ENCODE results near the gene ZSCAN5A.

The ZSCAN5A gene

GRCh38 chr19:56191115-56191514, 123.5 kb downstream of the ZSCAN5A start:
- no peaks in the 10 kb centered on the region for H3K79me2 ChIP-seq (ENCODE audit: insufficient read depth, low read length)
- TF ChIP-seq, protein P1, sequence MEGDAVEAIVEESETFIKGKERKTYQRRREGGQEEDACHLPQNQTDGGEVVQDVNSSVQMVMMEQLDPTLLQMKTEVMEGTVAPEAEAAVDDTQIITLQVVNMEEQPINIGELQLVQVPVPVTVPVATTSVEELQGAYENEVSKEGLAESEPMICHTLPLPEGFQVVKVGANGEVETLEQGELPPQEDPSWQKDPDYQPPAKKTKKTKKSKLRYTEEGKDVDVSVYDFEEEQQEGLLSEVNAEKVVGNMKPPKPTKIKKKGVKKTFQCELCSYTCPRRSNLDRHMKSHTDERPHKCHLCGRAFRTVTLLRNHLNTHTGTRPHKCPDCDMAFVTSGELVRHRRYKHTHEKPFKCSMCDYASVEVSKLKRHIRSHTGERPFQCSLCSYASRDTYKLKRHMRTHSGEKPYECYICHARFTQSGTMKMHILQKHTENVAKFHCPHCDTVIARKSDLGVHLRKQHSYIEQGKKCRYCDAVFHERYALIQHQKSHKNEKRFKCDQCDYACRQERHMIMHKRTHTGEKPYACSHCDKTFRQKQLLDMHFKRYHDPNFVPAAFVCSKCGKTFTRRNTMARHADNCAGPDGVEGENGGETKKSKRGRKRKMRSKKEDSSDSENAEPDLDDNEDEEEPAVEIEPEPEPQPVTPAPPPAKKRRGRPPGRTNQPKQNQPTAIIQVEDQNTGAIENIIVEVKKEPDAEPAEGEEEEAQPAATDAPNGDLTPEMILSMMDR (IDR thresholded peaks at IDR 0.05; ENCODE audit: insufficient read depth, low read length, poor library complexity, severe bottlenecking), result no peak
- TF ChIP-seq EZH2phosphoT487 (conservative IDR thresholded peaks at IDR 0.05; ENCODE audit: low read length), result no peak
- no peak overlapping the region for H3K9ac ChIP-seq (ENCODE audit: low read length)
- H3K9me2 ChIP-seq (replicated peaks; ENCODE audit: insufficient read depth, low read length), result no peaks in the 10 kb centered on the region
- no peaks in the 10 kb centered on the region for H3K36me3 ChIP-seq (ENCODE audit: low read length)
- H3K9me3 ChIP-seq (ENCODE audit: insufficient read depth, low read length), result no peaks in the 10 kb centered on the region
- H3K27ac ChIP-seq (ENCODE audit: low read depth, low read length), result no peak overlapping the region
- no peak overlapping the region for H2AFZ ChIP-seq (ENCODE audit: low read depth, low read length, severe bottlenecking)
- H3K4me2 ChIP-seq (ENCODE audit: low read depth, low read length, poor library complexity, severe bottlenecking), result no peak overlapping the region
- H4K20me1 ChIP-seq (ENCODE audit: low read depth, low read length), result no peaks in the 10 kb centered on the region
- no peaks in the 10 kb centered on the region for H3K27me3 ChIP-seq (ENCODE audit: low read length)
- no peaks in the 10 kb centered on the region for H3F3A ChIP-seq (ENCODE audit: insufficient read depth)
- no peak overlapping the region for H3K4me3 ChIP-seq (ENCODE audit: insufficient read depth, low read length, poor library complexity, severe bottlenecking)

DNA sequence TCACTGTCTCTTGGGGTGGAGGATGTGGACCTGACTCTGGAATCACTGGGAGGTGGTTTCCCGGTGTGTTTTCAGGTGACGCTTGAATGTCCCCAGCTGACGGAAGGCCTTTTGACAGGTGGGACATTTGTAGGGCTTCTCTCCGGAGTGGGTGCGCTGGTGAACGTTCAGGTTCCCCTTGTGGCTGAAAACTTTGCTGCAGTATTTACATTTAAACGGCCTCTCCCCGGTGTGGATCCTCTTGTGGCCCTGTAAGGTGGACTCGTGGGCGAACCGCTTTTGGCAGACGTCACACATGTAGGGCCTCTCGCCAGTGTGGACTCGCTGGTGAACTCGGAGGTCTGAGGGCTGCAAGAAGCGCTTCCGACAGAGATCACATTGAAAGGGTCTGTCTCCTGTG, 124.9 kb downstream of the ZSCAN5A start:
- no peak overlapping the region for H3K27ac ChIP-seq (ENCODE audit: low read depth, low read length)
- no peaks in the 10 kb centered on the region for H3K36me3 ChIP-seq (ENCODE audit: low read length)
- no peak overlapping the region for H3K9ac ChIP-seq (ENCODE audit: low read length)
- no peaks in the 10 kb centered on the region for H3K27me3 ChIP-seq (ENCODE audit: low read length)
- no peaks in the 10 kb centered on the region for H3K9me2 ChIP-seq (replicated peaks; ENCODE audit: insufficient read depth, low read length)
- no peaks in the 10 kb centered on the region for H4K20me1 ChIP-seq (ENCODE audit: low read depth, low read length)
- no peak for TF ChIP-seq EZH2phosphoT487 (conservative IDR thresholded peaks at IDR 0.05; ENCODE audit: low read length)
- TF ChIP-seq, protein P1 (IDR thresholded peaks at IDR 0.05; ENCODE audit: insufficient read depth, low read length, poor library complexity, severe bottlenecking), result no peak
- no peaks in the 10 kb centered on the region for H3F3A ChIP-seq (ENCODE audit: insufficient read depth)
- no peak overlapping the region for H2AFZ ChIP-seq (ENCODE audit: low read depth, low read length, severe bottlenecking)
- H3K4me2 ChIP-seq (ENCODE audit: low read depth, low read length, poor library complexity, severe bottlenecking), result no peak overlapping the region
- no peaks in the 10 kb centered on the region for H3K9me3 ChIP-seq (ENCODE audit: insufficient read depth, low read length)
- no peaks in the 10 kb centered on the region for H3K79me2 ChIP-seq (ENCODE audit: insufficient read depth, low read length)
- no peak overlapping the region for H3K4me3 ChIP-seq (ENCODE audit: insufficient read depth, low read length, poor library complexity, severe bottlenecking)

GRCh38 chr19:56177564-56178243, 136.9 kb downstream of the ZSCAN5A start:
- no peaks in the 10 kb centered on the region for H3K27me3 ChIP-seq (ENCODE audit: low read length)
- no peaks in the 10 kb centered on the region for H3K36me3 ChIP-seq (ENCODE audit: low read length)
- H3K9me3 ChIP-seq (ENCODE audit: insufficient read depth, low read length), result no peaks in the 10 kb centered on the region
- no peak overlapping the region for H2AFZ ChIP-seq (ENCODE audit: low read depth, low read length, severe bottlenecking)
- no peaks in the 10 kb centered on the region for H3K9me2 ChIP-seq (replicated peaks; ENCODE audit: insufficient read depth, low read length)
- H4K20me1 ChIP-seq (ENCODE audit: low read depth, low read length), result no peaks in the 10 kb centered on the region
- H3F3A ChIP-seq (ENCODE audit: insufficient read depth), result no peaks in the 10 kb centered on the region
- TF ChIP-seq EZH2phosphoT487 (conservative IDR thresholded peaks at IDR 0.05; ENCODE audit: low read length), result no peak
- TF ChIP-seq, protein P1 (IDR thresholded peaks at IDR 0.05; ENCODE audit: insufficient read depth, low read length, poor library complexity, severe bottlenecking), result no peak
- no peak overlapping the region for H3K4me3 ChIP-seq (ENCODE audit: insufficient read depth, low read length, poor library complexity, severe bottlenecking)
- no peaks in the 10 kb centered on the region for H3K79me2 ChIP-seq (ENCODE audit: insufficient read depth, low read length)
- no peak overlapping the region for H3K4me2 ChIP-seq (ENCODE audit: low read depth, low read length, poor library complexity, severe bottlenecking)
- H3K9ac ChIP-seq (ENCODE audit: low read length), result no peak overlapping the region
- no peak overlapping the region for H3K27ac ChIP-seq (ENCODE audit: low read depth, low read length)

All from SU-DHL-6 (cell line).